NCI-H2227 treated with DMSO at 0.1 percent for 48 hours (cell line): Measurements from ENCODE around the gene ARRB1.

Source experiments
- DNase-seq: peaks from one replicate; lab custom pipeline; 2025; lab: John Stamatoyannopoulos, UW

Gene ARRB1

DNA sequence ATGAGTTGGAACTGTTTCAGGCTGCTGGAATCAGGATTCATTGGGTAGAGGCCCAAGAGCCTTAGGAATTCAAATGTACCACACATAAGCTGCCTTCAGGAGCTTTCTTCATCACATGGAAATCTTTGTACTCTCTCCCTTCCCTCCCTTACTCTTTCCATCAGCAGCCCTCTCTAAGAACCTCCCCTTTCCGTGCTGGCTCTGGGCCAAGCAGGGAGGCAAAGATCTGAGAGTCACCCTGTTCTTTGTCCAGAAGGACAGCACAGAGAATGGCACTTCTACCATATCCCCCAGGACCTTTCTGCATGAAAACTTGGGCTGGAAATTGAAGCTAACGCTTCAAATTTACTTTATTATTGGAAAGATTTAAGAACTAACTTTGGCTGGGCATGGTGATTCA, 131.6 kb downstream of the ARRB1 start:
- DNase-seq = no peak

- DNase-seq = no peak
Measured at GRCh38 chr11:75214843-75215242, 136.6 kb downstream of the ARRB1 start.

GRCh38 chr11:75214411-75214821, 137.0 kb downstream of the ARRB1 start:
- DNase-seq = peak; percentile 12
